Measurements from ENCODE around the gene ACOX3.

ACOX3 gene

DNA sequence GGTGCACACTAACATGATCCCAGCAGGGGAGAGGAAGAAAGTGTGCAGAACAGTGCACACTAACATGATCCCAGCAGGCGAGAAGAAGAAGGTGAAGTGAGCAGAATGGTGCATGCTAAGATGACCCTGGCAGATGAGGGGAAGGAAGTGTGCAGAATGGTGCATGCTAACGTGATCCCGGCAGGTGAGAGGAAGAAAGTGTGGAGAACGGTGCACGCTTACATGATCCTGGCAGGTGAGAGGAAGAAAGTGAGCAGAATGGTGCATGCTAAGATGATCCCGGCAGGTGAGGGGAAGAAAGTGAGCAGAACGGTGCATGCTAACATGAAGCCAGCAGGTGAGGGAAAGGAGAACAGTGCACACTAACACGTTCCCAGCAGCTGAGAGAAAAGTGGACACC is 83.7 kb downstream of the ACOX3 start:
- H3K9me3 ChIP-seq (ENCODE audit: low read length): no peaks in the 10 kb centered on the region
- H3K9me2 ChIP-seq (ENCODE audit: low read depth, low read length): no peaks in the 10 kb centered on the region
- H3K36me3 ChIP-seq (ENCODE audit: insufficient read depth, low read length): no peaks in the 10 kb centered on the region; the same call in 1 of the 2 replicates
- no peaks in the 10 kb centered on the region for H3K79me2 ChIP-seq (ENCODE audit: insufficient read depth, low read length)
- no peaks in the 10 kb centered on the region for H4K20me1 ChIP-seq (ENCODE audit: insufficient read depth, low read length)
- TF ChIP-seq, protein P1, sequence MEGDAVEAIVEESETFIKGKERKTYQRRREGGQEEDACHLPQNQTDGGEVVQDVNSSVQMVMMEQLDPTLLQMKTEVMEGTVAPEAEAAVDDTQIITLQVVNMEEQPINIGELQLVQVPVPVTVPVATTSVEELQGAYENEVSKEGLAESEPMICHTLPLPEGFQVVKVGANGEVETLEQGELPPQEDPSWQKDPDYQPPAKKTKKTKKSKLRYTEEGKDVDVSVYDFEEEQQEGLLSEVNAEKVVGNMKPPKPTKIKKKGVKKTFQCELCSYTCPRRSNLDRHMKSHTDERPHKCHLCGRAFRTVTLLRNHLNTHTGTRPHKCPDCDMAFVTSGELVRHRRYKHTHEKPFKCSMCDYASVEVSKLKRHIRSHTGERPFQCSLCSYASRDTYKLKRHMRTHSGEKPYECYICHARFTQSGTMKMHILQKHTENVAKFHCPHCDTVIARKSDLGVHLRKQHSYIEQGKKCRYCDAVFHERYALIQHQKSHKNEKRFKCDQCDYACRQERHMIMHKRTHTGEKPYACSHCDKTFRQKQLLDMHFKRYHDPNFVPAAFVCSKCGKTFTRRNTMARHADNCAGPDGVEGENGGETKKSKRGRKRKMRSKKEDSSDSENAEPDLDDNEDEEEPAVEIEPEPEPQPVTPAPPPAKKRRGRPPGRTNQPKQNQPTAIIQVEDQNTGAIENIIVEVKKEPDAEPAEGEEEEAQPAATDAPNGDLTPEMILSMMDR (IDR thresholded peaks at IDR 0.05; ENCODE audit: low read length): no peak
- TF ChIP-seq EZH2 (IDR thresholded peaks at IDR 0.05; ENCODE audit: borderline replicate concordance, low read length): no peak
- peaks cover 3% of the 10 kb centered on the region for H3K4me1 ChIP-seq (ENCODE audit: insufficient read depth, low read length, severe bottlenecking)
- no peak overlapping the region for H3K4me2 ChIP-seq (ENCODE audit: low read length)
- H3F3A ChIP-seq (ENCODE audit: insufficient read depth, low read length): no peaks in the 10 kb centered on the region
- H3K27ac ChIP-seq (ENCODE audit: low read depth, low read length, poor library complexity, severe bottlenecking): no peak overlapping the region
- H3K4me3 ChIP-seq (ENCODE audit: low read depth, low read length, poor library complexity, severe bottlenecking): no peak overlapping the region
- H3K9ac ChIP-seq (ENCODE audit: low read length): no peak overlapping the region
- H2AFZ ChIP-seq (ENCODE audit: low read length): no peak overlapping the region
- H3K27me3 ChIP-seq (ENCODE audit: insufficient read depth, low read length): no peaks in the 10 kb centered on the region; the same call in 1 of the 2 replicates

DNA sequence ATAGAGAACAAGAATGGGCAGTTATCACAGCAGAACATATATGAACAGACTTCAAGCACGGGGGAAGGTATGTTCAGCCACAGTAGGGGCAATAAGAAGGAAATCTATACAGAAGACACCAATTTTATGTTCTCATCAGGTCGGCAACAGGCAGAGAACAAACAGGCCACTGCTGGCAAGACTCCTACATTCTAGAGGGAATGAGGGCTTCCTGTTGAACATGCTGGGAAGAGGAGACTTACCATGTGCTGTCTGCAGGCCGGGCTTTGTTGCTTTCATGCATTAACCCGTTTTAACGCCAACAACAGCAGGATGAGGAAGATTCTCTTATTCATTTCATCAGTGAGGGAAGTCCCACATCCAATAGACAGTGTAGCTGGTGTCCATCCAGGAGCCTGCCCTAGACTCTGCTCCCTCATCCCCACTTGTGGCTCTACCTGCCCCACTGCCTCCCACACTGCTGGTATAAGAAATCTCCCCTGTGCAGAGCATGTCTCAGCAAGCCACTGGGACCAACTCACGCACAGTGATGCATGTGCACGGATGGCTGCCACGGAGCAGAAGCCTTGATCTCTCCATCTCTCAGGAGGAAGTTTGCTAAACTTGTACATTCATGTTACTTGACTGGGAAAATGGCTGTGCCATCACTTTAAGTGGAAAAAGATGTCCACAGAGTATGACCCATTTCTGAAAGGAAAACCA is 84.5 kb downstream of the ACOX3 start:
- H4K20me1 ChIP-seq (ENCODE audit: insufficient read depth, low read length): no peaks in the 10 kb centered on the region
- H3K4me3 ChIP-seq (ENCODE audit: low read depth, low read length, poor library complexity, severe bottlenecking): no peak overlapping the region
- TF ChIP-seq, protein P1 (IDR thresholded peaks at IDR 0.05; ENCODE audit: low read length): no peak
- TF ChIP-seq EZH2 (IDR thresholded peaks at IDR 0.05; ENCODE audit: borderline replicate concordance, low read length): no peak
- no peaks in the 10 kb centered on the region; the same call in 1 of the 2 replicates for H3K36me3 ChIP-seq (ENCODE audit: insufficient read depth, low read length)
- no peak overlapping the region for H3K4me2 ChIP-seq (ENCODE audit: low read length)
- H3K4me1 ChIP-seq (ENCODE audit: insufficient read depth, low read length, severe bottlenecking): peaks cover 3% of the 10 kb centered on the region
- H2AFZ ChIP-seq (ENCODE audit: low read length): no peak overlapping the region
- H3F3A ChIP-seq (ENCODE audit: insufficient read depth, low read length): no peaks in the 10 kb centered on the region
- H3K9ac ChIP-seq (ENCODE audit: low read length): no peak overlapping the region
- no peaks in the 10 kb centered on the region for H3K79me2 ChIP-seq (ENCODE audit: insufficient read depth, low read length)
- no peaks in the 10 kb centered on the region for H3K9me3 ChIP-seq (ENCODE audit: low read length)
- no peak overlapping the region for H3K27ac ChIP-seq (ENCODE audit: low read depth, low read length, poor library complexity, severe bottlenecking)
- no peaks in the 10 kb centered on the region; the same call in 1 of the 2 replicates for H3K27me3 ChIP-seq (ENCODE audit: insufficient read depth, low read length)
- no peaks in the 10 kb centered on the region for H3K9me2 ChIP-seq (ENCODE audit: low read depth, low read length)

DNA sequence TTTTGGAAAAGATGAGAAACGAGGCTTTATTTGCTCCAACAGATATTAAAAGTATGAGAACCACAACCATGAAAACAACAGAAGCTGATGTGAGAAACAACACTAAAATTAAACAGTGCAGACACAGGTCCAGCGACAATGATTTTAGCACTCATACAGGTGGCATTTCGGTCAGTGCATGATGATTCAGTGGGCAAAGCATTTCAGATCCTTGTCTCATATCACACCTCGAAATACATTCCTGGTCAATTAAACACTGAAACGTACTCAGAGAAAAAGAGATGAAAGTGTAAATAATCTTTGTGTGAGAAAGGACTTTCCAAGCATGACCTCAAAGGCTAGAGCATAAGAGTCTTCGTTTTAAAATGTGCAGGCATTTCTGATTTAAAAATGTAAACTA is 85.2 kb downstream of the ACOX3 start:
- H3K9me3 ChIP-seq (ENCODE audit: low read length): no peaks in the 10 kb centered on the region
- H3K9ac ChIP-seq (ENCODE audit: low read length): no peak overlapping the region
- no peak overlapping the region for H3K4me2 ChIP-seq (ENCODE audit: low read length)
- H4K20me1 ChIP-seq (ENCODE audit: insufficient read depth, low read length): no peaks in the 10 kb centered on the region
- peaks cover 3% of the 10 kb centered on the region for H3K4me1 ChIP-seq (ENCODE audit: insufficient read depth, low read length, severe bottlenecking)
- H3F3A ChIP-seq (ENCODE audit: insufficient read depth, low read length): no peaks in the 10 kb centered on the region
- H3K4me3 ChIP-seq (ENCODE audit: low read depth, low read length, poor library complexity, severe bottlenecking): no peak overlapping the region
- H3K9me2 ChIP-seq (ENCODE audit: low read depth, low read length): no peaks in the 10 kb centered on the region
- TF ChIP-seq, protein P1 (IDR thresholded peaks at IDR 0.05; ENCODE audit: low read length): no peak
- TF ChIP-seq EZH2 (IDR thresholded peaks at IDR 0.05; ENCODE audit: borderline replicate concordance, low read length): no peak
- no peaks in the 10 kb centered on the region for H3K79me2 ChIP-seq (ENCODE audit: insufficient read depth, low read length)
- H3K27ac ChIP-seq (ENCODE audit: low read depth, low read length, poor library complexity, severe bottlenecking): no peak overlapping the region
- no peaks in the 10 kb centered on the region; the same call in 1 of the 2 replicates for H3K27me3 ChIP-seq (ENCODE audit: insufficient read depth, low read length)
- no peak overlapping the region for H2AFZ ChIP-seq (ENCODE audit: low read length)
- no peaks in the 10 kb centered on the region; the same call in 1 of the 2 replicates for H3K36me3 ChIP-seq (ENCODE audit: insufficient read depth, low read length)
